ENCODE results near the gene ARL14EP.

DNA sequence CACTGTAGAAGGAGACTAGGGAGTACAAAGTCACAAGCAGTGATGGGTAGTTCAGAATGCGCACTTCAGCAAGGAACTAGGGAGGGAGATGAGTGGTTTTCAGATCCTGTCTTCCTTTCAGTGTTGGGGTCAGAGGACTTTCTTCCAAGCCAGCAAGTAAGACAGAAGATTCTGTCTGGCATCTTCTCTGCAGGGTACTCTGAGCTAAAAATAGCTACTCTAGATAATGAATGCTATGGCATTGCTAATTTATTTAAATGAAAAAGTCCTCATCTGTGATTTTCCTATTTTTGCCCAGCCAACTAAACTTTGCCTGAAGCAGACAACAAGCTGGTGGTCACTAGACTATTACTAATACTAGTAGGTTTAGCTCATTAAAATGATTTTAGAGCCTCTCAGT lies 18.3 kb upstream of the ARL14EP start:
- TF ChIP-seq, protein P1, sequence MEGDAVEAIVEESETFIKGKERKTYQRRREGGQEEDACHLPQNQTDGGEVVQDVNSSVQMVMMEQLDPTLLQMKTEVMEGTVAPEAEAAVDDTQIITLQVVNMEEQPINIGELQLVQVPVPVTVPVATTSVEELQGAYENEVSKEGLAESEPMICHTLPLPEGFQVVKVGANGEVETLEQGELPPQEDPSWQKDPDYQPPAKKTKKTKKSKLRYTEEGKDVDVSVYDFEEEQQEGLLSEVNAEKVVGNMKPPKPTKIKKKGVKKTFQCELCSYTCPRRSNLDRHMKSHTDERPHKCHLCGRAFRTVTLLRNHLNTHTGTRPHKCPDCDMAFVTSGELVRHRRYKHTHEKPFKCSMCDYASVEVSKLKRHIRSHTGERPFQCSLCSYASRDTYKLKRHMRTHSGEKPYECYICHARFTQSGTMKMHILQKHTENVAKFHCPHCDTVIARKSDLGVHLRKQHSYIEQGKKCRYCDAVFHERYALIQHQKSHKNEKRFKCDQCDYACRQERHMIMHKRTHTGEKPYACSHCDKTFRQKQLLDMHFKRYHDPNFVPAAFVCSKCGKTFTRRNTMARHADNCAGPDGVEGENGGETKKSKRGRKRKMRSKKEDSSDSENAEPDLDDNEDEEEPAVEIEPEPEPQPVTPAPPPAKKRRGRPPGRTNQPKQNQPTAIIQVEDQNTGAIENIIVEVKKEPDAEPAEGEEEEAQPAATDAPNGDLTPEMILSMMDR (IDR thresholded peaks at IDR 0.05; ENCODE audit: poor library complexity): no peak
- TF ChIP-seq EZH2phosphoT487 (IDR thresholded peaks at IDR 0.05; ENCODE audit: low read depth, severe bottlenecking, unreplicated experiment): no peak
